ENCODE measurements around the gene TMEM121. TPM values are rescaled to one million over a fixed set of nuclear protein-coding genes. Genes with fewer than 3 reads are reported as not detected.

Gene TMEM121
- polyA plus RNA-seq, 1 experiment = 4.6 TPM

- no peak for DNase-seq (ENCODE audit: low read depth)
- H3K4me3 ChIP-seq (ENCODE audit: low read depth, low read length) = no peak overlapping the region
- no peak for TF ChIP-seq CTCF (IDR thresholded peaks at IDR 0.05; ENCODE audit: insufficient read depth, low read depth, low read length)
- POLR2A ChIA-PET = no interaction called here
- H3K36me3 ChIP-seq (ENCODE audit: control insufficient read depth, insufficient read depth, low read length) = no peaks in the 10 kb centered on the region; the same call in 1 of the 2 replicates
- no peaks in the 10 kb centered on the region for H3K27me3 ChIP-seq (ENCODE audit: control insufficient read depth, insufficient read depth, low read length)
- CTCF ChIA-PET = interaction anchor here (1.4 to 4.0 kb wide), 3 partner anchors 10 to 163 kb away, joined by 3 to 16 read pairs (median 8); no protein-coding TSS in a partner anchor
Measured at GRCh38 chr14:105533391-105533790, 7.0 kb downstream of the TMEM121 start.

- no peak for DNase-seq (ENCODE audit: low read depth)
- Histone ChIP-seq H3K27me3 (ENCODE audit: control insufficient read depth, insufficient read depth, low read length) (no peaks in the 10 kb centered on the region), H3K4me3 (ENCODE audit: low read depth, low read length) (no peak overlapping the region), H3K36me3 (ENCODE audit: control insufficient read depth, insufficient read depth, low read length) (no peaks in the 10 kb centered on the region; the same call in 1 of the 2 replicates)
- CTCF ChIA-PET = interaction anchor here (1.4 to 4.0 kb wide), 3 partner anchors 10 to 163 kb away, joined by 3 to 16 read pairs (median 8); no protein-coding TSS in a partner anchor
- TF ChIP-seq CTCF (IDR thresholded peaks at IDR 0.05; ENCODE audit: insufficient read depth, low read depth, low read length) = no peak
- POLR2A ChIA-PET = no interaction called here
Measured at GRCh38 chr14:105533811-105534498, 7.6 kb downstream of the TMEM121 start.

- Histone ChIP-seq H3K4me3 (ENCODE audit: low read depth, low read length) (no peak overlapping the region), H3K36me3 (ENCODE audit: control insufficient read depth, insufficient read depth, low read length) (no peaks in the 10 kb centered on the region; the same call in 1 of the 2 replicates), H3K27me3 (ENCODE audit: control insufficient read depth, insufficient read depth, low read length) (no peaks in the 10 kb centered on the region)
- POLR2A ChIA-PET = no interaction called here
- DNase-seq (ENCODE audit: low read depth) = no peak
- no peak for TF ChIP-seq CTCF (IDR thresholded peaks at IDR 0.05; ENCODE audit: insufficient read depth, low read depth, low read length)
- CTCF ChIA-PET = no interaction called here
Measured at GRCh38 chr14:105534586-105534985, 8.2 kb downstream of the TMEM121 start.

DNA sequence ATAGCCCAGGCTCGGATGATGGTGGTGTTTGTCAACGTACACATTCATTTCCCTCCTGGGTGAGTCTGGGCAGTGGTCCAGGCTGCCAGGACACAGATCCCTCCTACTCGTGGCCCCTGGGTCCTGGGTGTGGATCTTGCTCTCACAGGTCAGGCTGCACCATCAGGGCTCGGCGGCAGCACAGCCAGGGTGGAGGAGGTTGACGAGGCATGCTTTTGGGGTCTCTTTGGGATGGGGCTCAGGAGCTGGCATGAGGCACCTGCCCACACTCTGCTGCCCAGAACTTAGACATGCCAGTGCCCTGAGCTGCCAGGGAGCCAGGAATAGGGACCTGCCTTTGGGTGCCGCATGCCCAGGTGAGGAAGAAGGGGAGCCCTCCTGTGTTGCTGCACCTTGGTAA, 9.7 kb downstream of the TMEM121 start:
- TF ChIP-seq CTCF (IDR thresholded peaks at IDR 0.05; ENCODE audit: insufficient read depth, low read depth, low read length) = no peak
- Histone ChIP-seq H3K4me3 (ENCODE audit: low read depth, low read length) (no peak overlapping the region), H3K27me3 (ENCODE audit: control insufficient read depth, insufficient read depth, low read length) (no peaks in the 10 kb centered on the region), H3K36me3 (ENCODE audit: control insufficient read depth, insufficient read depth, low read length) (no peaks in the 10 kb centered on the region)
- POLR2A ChIA-PET = no interaction called here
- DNase-seq (ENCODE audit: low read depth) = no peak
- CTCF ChIA-PET = interaction anchor here (1.4 to 1.7 kb wide), 2 partner anchors 8 to 165 kb away, joined by 4 to 10 read pairs; no protein-coding TSS in a partner anchor

- ChIA-PET POLR2A (no interaction called here), CTCF (interaction anchor here (0.5 to 2.7 kb wide), 9 partner anchors 9 to 166 kb away, joined by 3 to 18 read pairs (median 4); no protein-coding TSS in a partner anchor)
- Histone ChIP-seq H3K36me3 (ENCODE audit: control insufficient read depth, insufficient read depth, low read length) (no peaks in the 10 kb centered on the region), H3K4me3 (ENCODE audit: low read depth, low read length) (no peak overlapping the region), H3K27me3 (ENCODE audit: control insufficient read depth, insufficient read depth, low read length) (no peaks in the 10 kb centered on the region)
- no peak for DNase-seq (ENCODE audit: low read depth)
- no peak for TF ChIP-seq CTCF (IDR thresholded peaks at IDR 0.05; ENCODE audit: insufficient read depth, low read depth, low read length)
Measured at GRCh38 chr14:105536691-105537579, 10.6 kb downstream of the TMEM121 start.

All from BJ (cell line).